HCT116 (cell line): Measurements from ENCODE around the gene BBX. TPM values are rescaled to one million over a fixed set of nuclear protein-coding genes. Genes with fewer than 3 reads are reported as not detected.

ENCODE experiments used
- ATAC-seq: fragments of 200-7000 bp; cut with Tn5 transposase; 2 replicates; pipeline ENCODE4 v1.9.1; 2020; ENCODE audit warnings: mild to moderate bottlenecking, moderate library complexity
- BruUV-seq: library from RNA; stranded (reverse); fragments of 400-500 nt; replicated peaks from 2 replicates; lab custom pipeline; 2021; lab: Mats Ljungman, UMichigan
- CTCF ChIA-PET: fragments of 300-600 bp; sonication (Branson Sonifier 250); formaldehyde crosslinking; loops from one replicate; lab custom pipeline; 2021; ENCODE audit warnings: antibody characterized with exemption; lab: Charles Lee
- POLR2A ChIA-PET: fragments of 300-600, 350-600 bp; sonication (Branson Sonifier 250); formaldehyde crosslinking; loops from one replicate; lab custom pipeline; 2021; ENCODE audit warnings: antibody characterized with exemption; lab: Charles Lee
- RAD21 ChIA-PET, 2 experiments: fragments of 300-600 bp; sonication (Branson Sonifier 250); formaldehyde crosslinking; loops; one replicate each; lab custom pipeline; 2023; ENCODE audit warnings: low total read pairs in 2 of 2; ENCODE audit not compliant: uncharacterized antibody in 2 of 2, unreplicated experiment in 2 of 2, low non-redundant PET in 1 of 2; lab: Charles Lee
- DNase-seq: peaks from one replicate; pipeline ENCODE4 v3.0.0-alpha.2; 2010; ENCODE audit warnings: low read depth, low spot score
- H2AFZ ChIP-seq: fragments of 200-600 bp; shearing (Covaris generic), sonication (generic); 2 replicates; pipeline ENCODE4 v1.6.1; 2017; ENCODE audit warnings: low read depth, mixed run types, mixed read lengths, antibody characterized with exemption, low read length; ENCODE audit not compliant: poor library complexity, severe bottlenecking
- H3K27ac ChIP-seq: 2 replicates; pipeline ENCODE4 v1.5.1; 2012; ENCODE audit warnings: low read depth, low read length
- H3K27me3 ChIP-seq: fragments of 200-600 bp; sonication (generic); 2 replicates; pipeline ENCODE4 v1.6.1; 2016; ENCODE audit warnings: mixed run types, low read length, mixed read lengths; ENCODE audit not compliant: insufficient read depth
- H3K36me3 ChIP-seq, 2 experiments: fragments of 200-500 bp in 1 of 2; fragments of 200-600 bp in 1 of 2; sonication (Bioruptor generic) in 1 of 2; sonication (generic) in 1 of 2; 2 replicates each; pipeline versions ENCODE4 v1.5.1 to v1.6.1; 2014 to 2016; ENCODE audit warnings: low read length in 2 of 2, inconsistent platforms in 1 of 2, mixed read lengths in 1 of 2, mixed run types in 1 of 2; ENCODE audit not compliant: insufficient read depth in 2 of 2, control insufficient read depth in 1 of 2
- H3K4me1 ChIP-seq, 2 experiments: fragments of 200-600 bp in 1 of 2; sonication (generic) in 1 of 2; 2 replicates each; pipeline versions ENCODE4 v1.5.1 to v1.6.1; 2012 to 2017; ENCODE audit warnings: low read length in 2 of 2, inconsistent platforms in 1 of 2, mild to moderate bottlenecking in 1 of 2, mixed read lengths in 1 of 2, mixed run types in 1 of 2, moderate library complexity in 1 of 2; ENCODE audit not compliant: insufficient read depth in 2 of 2, control insufficient read depth in 1 of 2
- H3K4me2 ChIP-seq: fragments of 200-600 bp; sonication (generic); 2 replicates; pipeline ENCODE4 v1.6.1; 2017; ENCODE audit warnings: mixed run types, low read length, mixed read lengths
- H3K4me3 ChIP-seq, 2 experiments: fragments of 200-600 bp in 1 of 2; sonication (generic) in 1 of 2; replicated peaks in 1 of 2; 2 replicates each; pipeline ENCODE4 v1.5.1; 2011 to 2016; ENCODE audit warnings: low read length in 2 of 2, control low read depth in 1 of 2, low read depth in 1 of 2, mild to moderate bottlenecking in 1 of 2, mixed read lengths in 1 of 2, mixed run types in 1 of 2
- H3K79me2 ChIP-seq: fragments of 200-600 bp; sonication (generic); 2 replicates; pipeline ENCODE4 v1.6.1; 2017; ENCODE audit warnings: mild to moderate bottlenecking, mixed run types, low read length, moderate library complexity, mixed read lengths; ENCODE audit not compliant: insufficient read depth
- H3K9ac ChIP-seq: fragments of 200-600 bp; sonication (generic); 2 replicates; pipeline ENCODE4 v1.6.1; 2016; ENCODE audit warnings: low read length, mixed read lengths
- H3K9me2 ChIP-seq: fragments of 200-600 bp; sonication (generic), shearing (Covaris generic); 2 replicates; pipeline ENCODE4 v1.6.1; 2017; ENCODE audit warnings: mixed run types, mild to moderate bottlenecking, moderate library complexity; ENCODE audit not compliant: insufficient read depth
- H3K9me3 ChIP-seq, 2 experiments: fragments of 200-500 bp in 1 of 2; fragments of 200-600 bp in 1 of 2; sonication (Bioruptor generic) in 1 of 2; sonication (generic) in 1 of 2; 2 replicates each; pipeline ENCODE4 v1.6.1; 2014 to 2017; ENCODE audit warnings: low read length in 2 of 2, mixed read lengths in 2 of 2, inconsistent platforms in 1 of 2, low read depth in 1 of 2, mild to moderate bottlenecking in 1 of 2, mixed run types in 1 of 2, moderate library complexity in 1 of 2; ENCODE audit not compliant: control insufficient read depth in 1 of 2, insufficient read depth in 1 of 2
- H4K20me1 ChIP-seq: fragments of 200-600 bp; sonication (generic), shearing (Covaris generic); 2 replicates; pipeline ENCODE4 v1.6.1; 2017; ENCODE audit warnings: mixed run types, mild to moderate bottlenecking, moderate library complexity; ENCODE audit not compliant: insufficient read depth
- CEBPB ChIP-seq: IDR thresholded peaks from 2 replicates; pipeline ENCODE4 v1.6.1; 2012; ENCODE audit warnings: low read depth
- EGR1 ChIP-seq: IDR thresholded peaks from 2 replicates; pipeline ENCODE4 v1.6.1; 2012; ENCODE audit warnings: low read depth
- EZH2 ChIP-seq: fragments of 200-600 bp; sonication (generic); IDR thresholded peaks from 2 replicates; pipeline ENCODE4 v1.6.1; 2017; ENCODE audit warnings: antibody characterized with exemption, mixed run types
- EZH2phosphoT487 ChIP-seq: fragments of 200-600 bp; IDR thresholded peaks from 2 replicates; pipeline ENCODE4 v1.6.1; 2018; ENCODE audit warnings: antibody characterized with exemption, borderline replicate concordance
- FOSL1 ChIP-seq: IDR thresholded peaks from 2 replicates; pipeline ENCODE4 v1.6.1; 2012; ENCODE audit warnings: low read depth
- JUND ChIP-seq: IDR thresholded peaks from 2 replicates; pipeline ENCODE4 v1.6.1; 2012
- POLR2AphosphoS5 ChIP-seq: IDR thresholded peaks from 2 replicates; pipeline ENCODE4 v1.6.1; 2011; ENCODE audit warnings: mild to moderate bottlenecking, low read depth, low read length, moderate library complexity
- SIN3A ChIP-seq: IDR thresholded peaks from 2 replicates; pipeline ENCODE4 v1.6.1; 2012; ENCODE audit warnings: low read depth
- ZNF274 ChIP-seq: fragments of 200-500 bp; sonication (Bioruptor generic); IDR thresholded peaks from 2 replicates; pipeline ENCODE4 v1.6.1; 2014; ENCODE audit warnings: mild to moderate bottlenecking, low read depth, low read length, inconsistent platforms
- intact Hi-C: fragments of 100-400 bp; cut with micrococcal nuclease; formaldehyde crosslinking; loops from 2 replicates; pipeline ENCODE4 v1.10.0; 2022
- total RNA-seq: library from RNA; stranded (reverse); gene quantifications from one replicate; pipeline ENCODE4 v1.2.1, GENCODE V29; 2021; ENCODE audit not compliant: unreplicated experiment

Gene BBX
- total RNA-seq, 1 experiment from 2014 or later = 55.6 TPM

- no TSS peak for BruUV-seq
- Histone ChIP-seq H3K4me1 (no peaks in the 10 kb centered on the region), H3K4me3 (no peak overlapping the region), H4K20me1 (no peaks in the 10 kb centered on the region), H3K9ac (no peak overlapping the region), H3K27me3 (no peaks in the 10 kb centered on the region), H3K9me2 (no peaks in the 10 kb centered on the region), H3K36me3 (no peaks in the 10 kb centered on the region), H3K79me2 (no peaks in the 10 kb centered on the region), H3K27ac (no peak overlapping the region), H3K4me2 (no peak overlapping the region), H2AFZ (no peak overlapping the region), H3K9me3 (no peaks in the 10 kb centered on the region)
- ChIA-PET RAD21 (no interaction called here), CTCF (interaction anchor here (1.0 kb wide), 1 partner anchor 8 kb away, joined by 6 read pairs; no protein-coding TSS in a partner anchor), POLR2A (no interaction called here)
- intact Hi-C loops = no loop called here
- DNase-seq = no peak
- TF ChIP-seq EZH2phosphoT487 (no peak), CEBPB (no peak)
- ATAC-seq = no peak
These were observed 159.8 kb downstream of the BBX start for GRCh38 chr3:107682580-107682979.

DNA sequence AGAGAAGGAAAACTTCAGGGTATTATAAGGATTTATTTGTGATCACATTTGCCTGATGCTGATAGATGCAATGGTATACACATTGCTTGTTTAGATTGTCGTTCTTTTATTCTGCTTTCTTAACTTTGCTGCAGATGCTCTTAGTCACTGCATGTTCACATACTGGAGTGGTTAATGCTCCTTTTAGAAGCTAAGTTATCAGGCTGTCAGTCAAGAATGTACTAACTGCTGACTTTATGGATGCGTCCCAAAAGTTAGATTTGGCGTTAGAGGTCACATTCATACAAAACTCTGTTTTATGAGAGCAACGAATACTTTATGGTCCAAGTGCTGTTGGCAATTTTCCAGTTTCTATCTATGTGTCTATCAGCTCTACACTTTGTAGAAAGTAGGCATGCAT is 160.7 kb downstream of the BBX start:
- Histone ChIP-seq H3K9me3 (no peaks in the 10 kb centered on the region), H2AFZ (no peak overlapping the region), H3K9me2 (no peaks in the 10 kb centered on the region), H3K4me3 (no peak overlapping the region), H3K27me3 (no peaks in the 10 kb centered on the region), H4K20me1 (no peaks in the 10 kb centered on the region), H3K79me2 (no peaks in the 10 kb centered on the region), H3K27ac (no peak overlapping the region), H3K9ac (no peak overlapping the region), H3K4me2 (no peak overlapping the region), H3K36me3 (no peaks in the 10 kb centered on the region), H3K4me1 (no peaks in the 10 kb centered on the region)
- DNase-seq (no peak), ATAC-seq (no peak)
- BruUV-seq = no TSS peak
- no peak for TF ChIP-seq JUND
- TF ChIP-seq EGR1 = no peak
- no peak for TF ChIP-seq SIN3A
- TF ChIP-seq FOSL1 = no peak
- no peak for TF ChIP-seq EZH2
- TF ChIP-seq POLR2AphosphoS5 = no peak
- no peak for TF ChIP-seq ZNF274
- ChIA-PET POLR2A (no interaction called here), CTCF (no interaction called here), RAD21 (no interaction called here)
- intact Hi-C loops = no loop called here
